ENCODE measurements around the gene SNX11. TPM values are rescaled to one million over a fixed set of nuclear protein-coding genes. Genes with fewer than 3 reads are reported as not detected.

Gene SNX11
- total and polyA plus RNA-seq, 2 of the 8 experiments (the other 6 are each of a cell fraction or from before 2014, with no cell fraction given): 21.1 to 21.4 TPM

DNA sequence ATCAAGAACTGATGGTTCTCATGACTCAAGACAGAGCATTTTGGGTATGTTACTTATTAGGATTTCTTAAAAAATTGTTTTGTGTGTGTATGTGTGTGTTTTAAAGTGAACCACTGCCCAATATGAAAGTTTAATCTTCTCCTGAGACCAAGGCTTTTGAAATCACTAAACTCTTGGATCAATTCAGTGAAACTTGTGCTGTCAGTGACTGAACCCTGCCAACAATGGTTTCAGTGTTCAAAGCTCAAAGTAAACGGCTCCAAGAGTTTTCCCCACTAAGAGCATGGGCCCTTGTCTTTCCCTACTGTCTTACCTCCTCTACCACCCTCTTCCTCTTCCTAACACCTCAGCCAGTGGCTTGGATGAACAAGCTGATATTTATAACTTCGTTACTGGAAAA lies 37.4 kb upstream of the SNX11 start (continued):
- TF ChIP-seq ATF2 (IDR thresholded peaks at IDR 0.05; ENCODE audit: low read length) (no peak), CEBPB (IDR thresholded peaks at IDR 0.05; ENCODE audit: low read depth, low read length) (no peak), MAFK (IDR thresholded peaks at IDR 0.05; ENCODE audit: low read depth, low read length) (no peak)
